ENCODE measurements around the gene LSG1.

DNA sequence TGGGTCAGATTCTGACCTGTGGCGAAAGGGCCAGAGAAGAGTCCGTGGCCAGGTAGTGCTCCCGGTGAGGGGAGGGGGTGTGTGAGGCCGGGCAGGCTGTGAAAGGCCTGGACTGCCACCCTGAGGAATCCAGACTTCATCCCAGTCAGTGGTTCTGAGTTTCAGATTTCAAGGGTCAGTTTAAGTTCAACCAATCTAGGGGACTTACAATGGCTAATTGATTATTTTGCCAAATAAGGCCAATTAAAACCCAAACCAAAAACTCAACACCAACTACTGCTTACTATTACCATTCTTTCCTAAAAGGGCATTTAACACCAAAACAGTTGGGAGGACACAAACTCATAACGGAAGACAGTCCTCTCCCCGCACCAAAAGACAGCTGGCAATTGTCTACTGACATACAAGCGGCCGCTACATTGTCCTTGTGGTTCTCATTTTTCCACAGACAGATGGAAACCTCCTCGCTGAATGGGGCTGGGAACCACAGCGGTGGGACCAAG, 69.3 kb downstream of the LSG1 start:
- TF ChIP-seq EP300 (conservative IDR thresholded peaks at IDR 0.05; ENCODE audit: poor library complexity, severe bottlenecking): no peak
- TF ChIP-seq RAD21 (conservative IDR thresholded peaks at IDR 0.05): no peak
- TF ChIP-seq, protein P1, sequence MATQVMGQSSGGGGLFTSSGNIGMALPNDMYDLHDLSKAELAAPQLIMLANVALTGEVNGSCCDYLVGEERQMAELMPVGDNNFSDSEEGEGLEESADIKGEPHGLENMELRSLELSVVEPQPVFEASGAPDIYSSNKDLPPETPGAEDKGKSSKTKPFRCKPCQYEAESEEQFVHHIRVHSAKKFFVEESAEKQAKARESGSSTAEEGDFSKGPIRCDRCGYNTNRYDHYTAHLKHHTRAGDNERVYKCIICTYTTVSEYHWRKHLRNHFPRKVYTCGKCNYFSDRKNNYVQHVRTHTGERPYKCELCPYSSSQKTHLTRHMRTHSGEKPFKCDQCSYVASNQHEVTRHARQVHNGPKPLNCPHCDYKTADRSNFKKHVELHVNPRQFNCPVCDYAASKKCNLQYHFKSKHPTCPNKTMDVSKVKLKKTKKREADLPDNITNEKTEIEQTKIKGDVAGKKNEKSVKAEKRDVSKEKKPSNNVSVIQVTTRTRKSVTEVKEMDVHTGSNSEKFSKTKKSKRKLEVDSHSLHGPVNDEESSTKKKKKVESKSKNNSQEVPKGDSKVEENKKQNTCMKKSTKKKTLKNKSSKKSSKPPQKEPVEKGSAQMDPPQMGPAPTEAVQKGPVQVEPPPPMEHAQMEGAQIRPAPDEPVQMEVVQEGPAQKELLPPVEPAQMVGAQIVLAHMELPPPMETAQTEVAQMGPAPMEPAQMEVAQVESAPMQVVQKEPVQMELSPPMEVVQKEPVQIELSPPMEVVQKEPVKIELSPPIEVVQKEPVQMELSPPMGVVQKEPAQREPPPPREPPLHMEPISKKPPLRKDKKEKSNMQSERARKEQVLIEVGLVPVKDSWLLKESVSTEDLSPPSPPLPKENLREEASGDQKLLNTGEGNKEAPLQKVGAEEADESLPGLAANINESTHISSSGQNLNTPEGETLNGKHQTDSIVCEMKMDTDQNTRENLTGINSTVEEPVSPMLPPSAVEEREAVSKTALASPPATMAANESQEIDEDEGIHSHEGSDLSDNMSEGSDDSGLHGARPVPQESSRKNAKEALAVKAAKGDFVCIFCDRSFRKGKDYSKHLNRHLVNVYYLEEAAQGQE (IDR thresholded peaks at IDR 0.05; ENCODE audit: borderline replicate concordance): no peak
- TF ChIP-seq, protein P2, sequence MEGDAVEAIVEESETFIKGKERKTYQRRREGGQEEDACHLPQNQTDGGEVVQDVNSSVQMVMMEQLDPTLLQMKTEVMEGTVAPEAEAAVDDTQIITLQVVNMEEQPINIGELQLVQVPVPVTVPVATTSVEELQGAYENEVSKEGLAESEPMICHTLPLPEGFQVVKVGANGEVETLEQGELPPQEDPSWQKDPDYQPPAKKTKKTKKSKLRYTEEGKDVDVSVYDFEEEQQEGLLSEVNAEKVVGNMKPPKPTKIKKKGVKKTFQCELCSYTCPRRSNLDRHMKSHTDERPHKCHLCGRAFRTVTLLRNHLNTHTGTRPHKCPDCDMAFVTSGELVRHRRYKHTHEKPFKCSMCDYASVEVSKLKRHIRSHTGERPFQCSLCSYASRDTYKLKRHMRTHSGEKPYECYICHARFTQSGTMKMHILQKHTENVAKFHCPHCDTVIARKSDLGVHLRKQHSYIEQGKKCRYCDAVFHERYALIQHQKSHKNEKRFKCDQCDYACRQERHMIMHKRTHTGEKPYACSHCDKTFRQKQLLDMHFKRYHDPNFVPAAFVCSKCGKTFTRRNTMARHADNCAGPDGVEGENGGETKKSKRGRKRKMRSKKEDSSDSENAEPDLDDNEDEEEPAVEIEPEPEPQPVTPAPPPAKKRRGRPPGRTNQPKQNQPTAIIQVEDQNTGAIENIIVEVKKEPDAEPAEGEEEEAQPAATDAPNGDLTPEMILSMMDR (IDR thresholded peaks at IDR 0.05; ENCODE audit: poor library complexity, severe bottlenecking): no peak
- TF ChIP-seq TAF1 (IDR thresholded peaks at IDR 0.05; ENCODE audit: low read depth): no peak
- TF ChIP-seq POLR2AphosphoS5 (IDR thresholded peaks at IDR 0.05): no peak
